Breast epithelium (tissue), 4 donors: ENCODE data around the gene CDH4. TPM values are rescaled to one million over a fixed set of nuclear protein-coding genes. Genes with fewer than 3 reads are reported as not detected.

Experiments
- DNase-seq, 2 donors: peaks; one replicate each; pipeline ENCODE4 v3.0.0-alpha.2; 2019; ENCODE audit warnings: low spot score in 2 of 2
- H3K27ac ChIP-seq, 2 donors: fragments of 200-600 bp; sonication (generic) in 1 of 2; one replicate each; pipeline ENCODE4 v1.5.1; 2016 to 2019; ENCODE audit warnings: mild to moderate bottlenecking in 1 of 2
- H3K27me3 ChIP-seq, 2 donors: fragments of 200-600 bp; sonication (generic) in 1 of 2; one replicate each; pipeline versions ENCODE4 v1.5.1 to v1.6.0; 2017 to 2019; ENCODE audit warnings: control low read depth in 1 of 2, mild to moderate bottlenecking in 1 of 2
- H3K36me3 ChIP-seq: fragments of 200-600 bp; one replicate; pipeline ENCODE4 v1.5.1; 2019
- H3K4me1 ChIP-seq, 2 donors: fragments of 200-600 bp; sonication (generic); one replicate each; pipeline ENCODE4 v1.5.1; 2016 to 2019; ENCODE audit warnings: control low read depth in 1 of 2
- H3K4me3 ChIP-seq, 3 donors: fragments of 200-600 bp; sonication (generic); 1 replicate in 2 of 3; 2 replicates in 1 of 3; pipeline ENCODE4 v1.5.1; 2016 to 2019; ENCODE audit warnings: mild to moderate bottlenecking in 3 of 3, moderate library complexity in 2 of 3
- H3K9me3 ChIP-seq, 2 donors: fragments of 200-600 bp; sonication (generic) in 1 of 2; one replicate each; pipeline ENCODE4 v1.5.1; 2016 to 2019; ENCODE audit warnings: control low read depth in 1 of 2
- CTCF ChIP-seq, 3 donors: fragments of 450-650 bp; IDR thresholded peaks; one replicate each; pipeline ENCODE4 v1.5.1; 2016 to 2017; ENCODE audit warnings: antibody characterized with exemption in 3 of 3, mild to moderate bottlenecking in 3 of 3, moderate library complexity in 3 of 3
- POLR2A ChIP-seq: fragments of 450-650 bp; IDR thresholded peaks from one replicate; pipeline ENCODE4 v1.6.1; 2016; ENCODE audit warnings: antibody characterized with exemption, mild to moderate bottlenecking, moderate library complexity
- POLR2AphosphoS5 ChIP-seq, 3 donors: sonication (generic); formaldehyde crosslinking; IDR thresholded peaks; one replicate each; pipeline ENCODE4 v1.6.1; 2017; ENCODE audit warnings: antibody characterized with exemption in 3 of 3
- intact Hi-C: fragments of 100-400 bp; cut with DNase I; formaldehyde crosslinking; loops from one replicate; pipeline ENCODE4 v1.15.1; 2023; ENCODE audit warnings: low total_unique reads
- total RNA-seq, 3 donors: library from RNA; depleted of rRNA; stranded (reverse); fragments of >200 nt; gene quantifications; one replicate each; pipeline ENCODE4 v1.1.0, GENCODE V29; 2016

Gene CDH4
- total RNA-seq, 3 donors from 2014 or later, result under 0.01 TPM; not detected in 2

DNA sequence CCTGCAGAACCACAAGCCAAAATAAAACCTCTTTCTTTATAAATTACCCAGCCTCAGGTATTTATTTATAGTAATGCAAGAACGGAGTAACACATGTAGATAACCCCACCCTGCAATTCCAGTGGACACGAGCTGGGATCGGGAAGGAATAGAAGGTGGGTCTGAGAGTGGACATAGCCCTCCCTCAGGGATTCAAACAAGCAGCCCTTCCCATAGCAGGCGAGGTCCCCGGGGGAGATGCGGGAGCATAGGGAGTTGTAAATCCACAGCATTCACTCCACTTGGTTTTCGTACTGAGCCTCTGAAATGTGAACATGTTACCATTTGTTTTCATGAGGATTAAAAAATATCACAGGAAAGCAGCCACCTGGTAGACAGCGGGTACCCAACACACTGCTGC lies 312.6 kb downstream of the CDH4 start:
- TF ChIP-seq POLR2A (no peak), POLR2AphosphoS5 (IDR thresholded peaks at IDR 0.05) (no peak), CTCF (IDR thresholded peaks at IDR 0.05) (no peak)
- no peaks in the 10 kb centered on the region for H3K36me3 ChIP-seq
- no peaks in the 10 kb centered on the region for H3K9me3 ChIP-seq
- intact Hi-C loops, result no loop called here
- H3K4me1 ChIP-seq, result no peaks in the 10 kb centered on the region
- H3K27ac ChIP-seq, result no peak overlapping the region
- no peaks in the 10 kb centered on the region for H3K27me3 ChIP-seq
- DNase-seq, result no peak
- H3K4me3 ChIP-seq, result no peak overlapping the region

GRCh38 chr20:61565791-61566190 lies 313.7 kb downstream of the CDH4 start:
- DNase-seq, result no peak
- TF ChIP-seq CTCF (IDR thresholded peaks at IDR 0.05) (no peak), POLR2AphosphoS5 (IDR thresholded peaks at IDR 0.05) (no peak), POLR2A (no peak)

GRCh38 chr20:61566691-61567090 lies 314.6 kb downstream of the CDH4 start:
- no peaks in the 10 kb centered on the region for H3K4me1 ChIP-seq
- DNase-seq, result no peak
- H3K27ac ChIP-seq, result no peak overlapping the region
- no peak overlapping the region for H3K4me3 ChIP-seq
- intact Hi-C loops, result no loop called here
- no peaks in the 10 kb centered on the region for H3K36me3 ChIP-seq
- no peaks in the 10 kb centered on the region for H3K27me3 ChIP-seq
- TF ChIP-seq CTCF (IDR thresholded peaks at IDR 0.05), result no peak
- H3K9me3 ChIP-seq, result no peaks in the 10 kb centered on the region

More at GRCh38 chr20:61565791-61566190, 313.7 kb downstream of the CDH4 start:
- Histone ChIP-seq H3K27me3 (no peaks in the 10 kb centered on the region), H3K4me3 (no peak overlapping the region), H3K4me1 (no peaks in the 10 kb centered on the region), H3K36me3 (no peaks in the 10 kb centered on the region), H3K9me3 (no peaks in the 10 kb centered on the region), H3K27ac (no peak overlapping the region)
- intact Hi-C loops, result no loop called here

DNA sequence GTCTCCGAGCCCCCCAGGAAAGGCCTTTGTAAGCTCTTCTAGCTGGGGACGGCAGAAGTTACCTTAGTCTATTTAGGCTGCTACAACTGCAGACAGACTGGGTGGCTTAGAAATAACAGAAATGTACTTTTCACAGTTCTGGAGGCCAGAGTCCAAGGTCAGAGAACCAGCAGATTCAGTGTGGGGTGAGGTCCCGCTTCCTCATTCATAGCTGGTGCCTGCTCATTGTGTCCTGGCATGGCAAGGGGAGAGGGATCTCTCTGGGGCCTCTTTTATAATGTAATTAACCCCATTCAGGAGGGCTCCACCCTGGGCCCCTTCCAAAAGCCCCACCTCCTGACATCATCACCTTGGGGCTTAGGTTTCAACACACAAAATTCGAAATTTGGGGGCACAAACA lies 315.1 kb downstream of the CDH4 start:
- Histone ChIP-seq H3K36me3 (no peaks in the 10 kb centered on the region), H3K27me3 (no peaks in the 10 kb centered on the region), H3K4me1 (no peaks in the 10 kb centered on the region), H3K27ac (no peak overlapping the region), H3K4me3 (no peak overlapping the region), H3K9me3 (no peaks in the 10 kb centered on the region)
- TF ChIP-seq CTCF (IDR thresholded peaks at IDR 0.05), result no peak
- no peak for TF ChIP-seq POLR2AphosphoS5 (IDR thresholded peaks at IDR 0.05)
- no peak for TF ChIP-seq POLR2A
- DNase-seq, result no peak
- intact Hi-C loops, result no loop called here

DNA sequence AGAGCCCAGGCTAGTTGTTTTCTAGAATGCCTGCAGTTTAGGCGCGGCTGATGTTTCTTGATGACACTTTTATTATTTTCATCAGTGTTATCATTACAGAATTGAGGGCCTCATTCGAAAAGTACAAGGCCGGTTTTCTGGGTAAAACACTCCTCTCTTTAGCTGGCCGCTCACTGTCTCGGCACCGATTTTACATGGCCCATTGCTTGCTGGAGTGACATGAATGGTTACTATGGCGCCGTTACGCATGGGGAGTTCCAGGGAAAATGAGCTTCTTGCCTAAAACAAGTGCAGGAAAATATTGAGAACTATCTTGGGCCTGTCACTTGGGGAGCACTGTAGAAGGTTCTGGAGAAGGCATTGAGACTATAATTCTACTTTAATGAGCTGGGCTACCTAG lies 317.8 kb downstream of the CDH4 start:
- H3K4me1 ChIP-seq, result no peaks in the 10 kb centered on the region
- H3K27ac ChIP-seq, result no peak overlapping the region
- no peak for DNase-seq
- no peak overlapping the region for H3K4me3 ChIP-seq
- H3K27me3 ChIP-seq, result no peaks in the 10 kb centered on the region
- intact Hi-C loops, result no loop called here
- H3K9me3 ChIP-seq, result no peaks in the 10 kb centered on the region
- no peaks in the 10 kb centered on the region for H3K36me3 ChIP-seq
- TF ChIP-seq POLR2A, result no peak
- TF ChIP-seq POLR2AphosphoS5 (IDR thresholded peaks at IDR 0.05), result no peak
- no peak for TF ChIP-seq CTCF (IDR thresholded peaks at IDR 0.05)
